ENCODE measurements around the gene IL33. TPM values are rescaled to one million over a fixed set of nuclear protein-coding genes. Genes with fewer than 3 reads are reported as not detected.

The IL33 gene
- polyA plus RNA-seq, 1 of the 3 experiments (the other 2 are of a cell fraction), result not detected

DNA sequence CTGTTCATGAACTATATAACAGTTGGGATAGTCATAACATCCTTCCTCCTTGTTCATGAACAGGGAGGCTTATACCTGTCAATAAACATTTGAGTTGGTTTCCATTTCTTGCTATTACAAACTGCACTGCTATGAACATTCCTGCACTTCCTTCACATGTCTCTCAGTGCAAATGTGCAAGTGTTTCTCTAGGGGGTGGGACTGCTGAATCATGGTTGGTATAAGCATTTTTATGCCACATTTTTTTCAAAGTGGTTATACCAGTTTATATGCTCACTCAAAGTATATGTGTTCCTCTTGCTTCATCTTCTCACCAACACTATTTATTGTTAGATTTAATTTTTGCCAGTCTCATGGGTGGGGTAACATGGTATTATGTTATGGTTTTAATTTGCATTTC is 86.8 kb downstream of the IL33 start:
- H3K4me3 ChIP-seq (ENCODE audit: low read depth in 2 of 2, low read length in 1 of 2), result no peak overlapping the region
- H3K4me2 ChIP-seq, result no peak overlapping the region
- TF ChIP-seq GABPA (IDR thresholded peaks at IDR 0.05; ENCODE audit: low read depth) (no peak), FOSL2 (IDR thresholded peaks at IDR 0.05; ENCODE audit: borderline replicate concordance, low read depth) (no peak), TEAD4 (IDR thresholded peaks at IDR 0.05; ENCODE audit: borderline replicate concordance, insufficient read depth) (no peak), YY1 (IDR thresholded peaks at IDR 0.05; ENCODE audit: low read depth) (no peak), POLR2AphosphoS5 (IDR thresholded peaks at IDR 0.05; ENCODE audit: low read depth, low read length) (no peak), EP300 (IDR thresholded peaks at IDR 0.05; ENCODE audit: borderline replicate concordance in 1 of 2, low read depth in 1 of 2, low read length in 1 of 2) (no peak), JUND (IDR thresholded peaks at IDR 0.05) (no peak), FOXM1 (IDR thresholded peaks at IDR 0.05; ENCODE audit: low read depth) (no peak), MEF2A (IDR thresholded peaks at IDR 0.05; ENCODE audit: borderline replicate concordance, low read depth) (no peak), CHD2 (IDR thresholded peaks at IDR 0.05; ENCODE audit: low read length, partially characterized antibody) (no peak), SIN3A (IDR thresholded peaks at IDR 0.05; ENCODE audit: borderline replicate concordance, low read depth, low read length) (no peak), NFIC (IDR thresholded peaks at IDR 0.05; ENCODE audit: borderline replicate concordance) (no peak), RXRA (IDR thresholded peaks at IDR 0.05; ENCODE audit: borderline replicate concordance, low read depth) (no peak)
- TF ChIP-seq, protein P1, sequence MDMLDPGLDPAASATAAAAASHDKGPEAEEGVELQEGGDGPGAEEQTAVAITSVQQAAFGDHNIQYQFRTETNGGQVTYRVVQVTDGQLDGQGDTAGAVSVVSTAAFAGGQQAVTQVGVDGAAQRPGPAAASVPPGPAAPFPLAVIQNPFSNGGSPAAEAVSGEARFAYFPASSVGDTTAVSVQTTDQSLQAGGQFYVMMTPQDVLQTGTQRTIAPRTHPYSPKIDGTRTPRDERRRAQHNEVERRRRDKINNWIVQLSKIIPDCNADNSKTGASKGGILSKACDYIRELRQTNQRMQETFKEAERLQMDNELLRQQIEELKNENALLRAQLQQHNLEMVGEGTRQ (IDR thresholded peaks at IDR 0.05; ENCODE audit: borderline replicate concordance, low read depth, low read length), result no peak
- TF ChIP-seq, protein P2, sequence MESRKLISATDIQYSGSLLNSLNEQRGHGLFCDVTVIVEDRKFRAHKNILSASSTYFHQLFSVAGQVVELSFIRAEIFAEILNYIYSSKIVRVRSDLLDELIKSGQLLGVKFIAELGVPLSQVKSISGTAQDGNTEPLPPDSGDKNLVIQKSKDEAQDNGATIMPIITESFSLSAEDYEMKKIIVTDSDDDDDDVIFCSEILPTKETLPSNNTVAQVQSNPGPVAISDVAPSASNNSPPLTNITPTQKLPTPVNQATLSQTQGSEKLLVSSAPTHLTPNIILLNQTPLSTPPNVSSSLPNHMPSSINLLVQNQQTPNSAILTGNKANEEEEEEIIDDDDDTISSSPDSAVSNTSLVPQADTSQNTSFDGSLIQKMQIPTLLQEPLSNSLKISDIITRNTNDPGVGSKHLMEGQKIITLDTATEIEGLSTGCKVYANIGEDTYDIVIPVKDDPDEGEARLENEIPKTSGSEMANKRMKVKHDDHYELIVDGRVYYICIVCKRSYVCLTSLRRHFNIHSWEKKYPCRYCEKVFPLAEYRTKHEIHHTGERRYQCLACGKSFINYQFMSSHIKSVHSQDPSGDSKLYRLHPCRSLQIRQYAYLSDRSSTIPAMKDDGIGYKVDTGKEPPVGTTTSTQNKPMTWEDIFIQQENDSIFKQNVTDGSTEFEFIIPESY (IDR thresholded peaks at IDR 0.05; ENCODE audit: borderline replicate concordance, low read depth), result no peak
- TF ChIP-seq, protein P3, sequence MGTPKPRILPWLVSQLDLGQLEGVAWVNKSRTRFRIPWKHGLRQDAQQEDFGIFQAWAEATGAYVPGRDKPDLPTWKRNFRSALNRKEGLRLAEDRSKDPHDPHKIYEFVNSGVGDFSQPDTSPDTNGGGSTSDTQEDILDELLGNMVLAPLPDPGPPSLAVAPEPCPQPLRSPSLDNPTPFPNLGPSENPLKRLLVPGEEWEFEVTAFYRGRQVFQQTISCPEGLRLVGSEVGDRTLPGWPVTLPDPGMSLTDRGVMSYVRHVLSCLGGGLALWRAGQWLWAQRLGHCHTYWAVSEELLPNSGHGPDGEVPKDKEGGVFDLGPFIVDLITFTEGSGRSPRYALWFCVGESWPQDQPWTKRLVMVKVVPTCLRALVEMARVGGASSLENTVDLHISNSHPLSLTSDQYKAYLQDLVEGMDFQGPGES (IDR thresholded peaks at IDR 0.05; ENCODE audit: low read depth, low read length), result no peak
- TF ChIP-seq, protein P4, sequence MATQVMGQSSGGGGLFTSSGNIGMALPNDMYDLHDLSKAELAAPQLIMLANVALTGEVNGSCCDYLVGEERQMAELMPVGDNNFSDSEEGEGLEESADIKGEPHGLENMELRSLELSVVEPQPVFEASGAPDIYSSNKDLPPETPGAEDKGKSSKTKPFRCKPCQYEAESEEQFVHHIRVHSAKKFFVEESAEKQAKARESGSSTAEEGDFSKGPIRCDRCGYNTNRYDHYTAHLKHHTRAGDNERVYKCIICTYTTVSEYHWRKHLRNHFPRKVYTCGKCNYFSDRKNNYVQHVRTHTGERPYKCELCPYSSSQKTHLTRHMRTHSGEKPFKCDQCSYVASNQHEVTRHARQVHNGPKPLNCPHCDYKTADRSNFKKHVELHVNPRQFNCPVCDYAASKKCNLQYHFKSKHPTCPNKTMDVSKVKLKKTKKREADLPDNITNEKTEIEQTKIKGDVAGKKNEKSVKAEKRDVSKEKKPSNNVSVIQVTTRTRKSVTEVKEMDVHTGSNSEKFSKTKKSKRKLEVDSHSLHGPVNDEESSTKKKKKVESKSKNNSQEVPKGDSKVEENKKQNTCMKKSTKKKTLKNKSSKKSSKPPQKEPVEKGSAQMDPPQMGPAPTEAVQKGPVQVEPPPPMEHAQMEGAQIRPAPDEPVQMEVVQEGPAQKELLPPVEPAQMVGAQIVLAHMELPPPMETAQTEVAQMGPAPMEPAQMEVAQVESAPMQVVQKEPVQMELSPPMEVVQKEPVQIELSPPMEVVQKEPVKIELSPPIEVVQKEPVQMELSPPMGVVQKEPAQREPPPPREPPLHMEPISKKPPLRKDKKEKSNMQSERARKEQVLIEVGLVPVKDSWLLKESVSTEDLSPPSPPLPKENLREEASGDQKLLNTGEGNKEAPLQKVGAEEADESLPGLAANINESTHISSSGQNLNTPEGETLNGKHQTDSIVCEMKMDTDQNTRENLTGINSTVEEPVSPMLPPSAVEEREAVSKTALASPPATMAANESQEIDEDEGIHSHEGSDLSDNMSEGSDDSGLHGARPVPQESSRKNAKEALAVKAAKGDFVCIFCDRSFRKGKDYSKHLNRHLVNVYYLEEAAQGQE (IDR thresholded peaks at IDR 0.05; ENCODE audit: low read depth, low read length), result no peak
- TF ChIP-seq, protein P5, sequence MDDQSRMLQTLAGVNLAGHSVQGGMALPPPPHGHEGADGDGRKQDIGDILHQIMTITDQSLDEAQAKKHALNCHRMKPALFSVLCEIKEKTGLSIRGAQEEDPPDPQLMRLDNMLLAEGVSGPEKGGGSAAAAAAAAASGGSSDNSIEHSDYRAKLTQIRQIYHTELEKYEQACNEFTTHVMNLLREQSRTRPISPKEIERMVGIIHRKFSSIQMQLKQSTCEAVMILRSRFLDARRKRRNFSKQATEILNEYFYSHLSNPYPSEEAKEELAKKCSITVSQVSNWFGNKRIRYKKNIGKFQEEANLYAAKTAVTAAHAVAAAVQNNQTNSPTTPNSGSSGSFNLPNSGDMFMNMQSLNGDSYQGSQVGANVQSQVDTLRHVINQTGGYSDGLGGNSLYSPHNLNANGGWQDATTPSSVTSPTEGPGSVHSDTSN (IDR thresholded peaks at IDR 0.05), result no peak
- H3K79me2 ChIP-seq (ENCODE audit: insufficient read depth), result no peaks in the 10 kb centered on the region
- H3K27ac ChIP-seq (ENCODE audit: low read depth in 2 of 2, low read length in 1 of 2), result no peak overlapping the region
- H4K20me1 ChIP-seq (ENCODE audit: insufficient read depth), result no peaks in the 10 kb centered on the region
- no peak overlapping the region for H2AFZ ChIP-seq (ENCODE audit: low read depth)
- H3K9me3 ChIP-seq, result no peaks in the 10 kb centered on the region
- no peaks in the 10 kb centered on the region for H3K27me3 ChIP-seq (ENCODE audit: insufficient read depth)
- H3F3A ChIP-seq (replicated peaks; ENCODE audit: insufficient read depth), result no peaks in the 10 kb centered on the region
- no peaks in the 10 kb centered on the region for H3K4me1 ChIP-seq (ENCODE audit: control insufficient read depth in 1 of 2, insufficient read depth in 2 of 2, low read depth in 1 of 2, low read length in 1 of 2)
- H3K9me2 ChIP-seq, result no peaks in the 10 kb centered on the region
- ChIA-PET POLR2A (no interaction called here), CTCF (no interaction called here)
- no peaks in the 10 kb centered on the region for H3K36me3 ChIP-seq (replicated peaks in 1 of 2; ENCODE audit: control insufficient read depth in 1 of 2, insufficient read depth in 2 of 2, low read length in 1 of 2)
- H3K9ac ChIP-seq, result no peak overlapping the region
- DNase-seq, result no peak

Data from SK-N-SH (cell line).